Right lobe of liver (tissue), 4 donors: ENCODE results near the gene LPCAT3.

Source experiments
- POLR2A ChIP-seq: fragments of 450-650 bp; IDR thresholded peaks from one replicate; pipeline ENCODE4 v1.6.1; 2017; ENCODE audit warnings: antibody characterized with exemption, mild to moderate bottlenecking
- TF ChIP-seq, protein P1 (sequence below), 4 donors: fragments of 200-600 bp in 3 of 4; fragments of 450-650 bp in 1 of 4; IDR thresholded peaks; one replicate each; pipeline versions ENCODE4 v1.5.1 to v1.8.0; 2016 to 2022; ENCODE audit warnings: antibody characterized with exemption in 4 of 4, mild to moderate bottlenecking in 2 of 4
- donor health status: DM: no; HTN: no; CAD: no.
- donor health status: DM: no; HTN: no; CAD: no.
- donor health status: DM: no; HTN: yes; CAD: no.

DNA sequence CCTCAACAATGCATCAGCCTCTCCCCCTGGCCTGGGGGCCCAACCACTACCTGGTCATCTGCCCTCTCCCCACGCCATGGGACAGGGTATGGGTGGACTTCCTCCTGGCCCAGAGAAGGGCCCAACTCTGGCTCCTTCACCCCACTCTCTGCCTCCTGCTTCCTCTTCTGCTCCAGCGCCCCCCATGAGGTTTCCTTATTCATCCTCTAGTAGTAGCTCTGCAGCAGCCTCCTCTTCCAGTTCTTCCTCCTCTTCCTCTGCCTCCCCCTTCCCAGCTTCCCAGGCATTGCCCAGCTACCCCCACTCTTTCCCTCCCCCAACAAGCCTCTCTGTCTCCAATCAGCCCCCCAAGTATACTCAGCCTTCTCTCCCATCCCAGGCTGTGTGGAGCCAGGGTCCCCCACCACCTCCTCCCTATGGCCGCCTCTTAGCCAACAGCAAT, 82.1 kb downstream of the LPCAT3 start:
- TF ChIP-seq, protein P1, sequence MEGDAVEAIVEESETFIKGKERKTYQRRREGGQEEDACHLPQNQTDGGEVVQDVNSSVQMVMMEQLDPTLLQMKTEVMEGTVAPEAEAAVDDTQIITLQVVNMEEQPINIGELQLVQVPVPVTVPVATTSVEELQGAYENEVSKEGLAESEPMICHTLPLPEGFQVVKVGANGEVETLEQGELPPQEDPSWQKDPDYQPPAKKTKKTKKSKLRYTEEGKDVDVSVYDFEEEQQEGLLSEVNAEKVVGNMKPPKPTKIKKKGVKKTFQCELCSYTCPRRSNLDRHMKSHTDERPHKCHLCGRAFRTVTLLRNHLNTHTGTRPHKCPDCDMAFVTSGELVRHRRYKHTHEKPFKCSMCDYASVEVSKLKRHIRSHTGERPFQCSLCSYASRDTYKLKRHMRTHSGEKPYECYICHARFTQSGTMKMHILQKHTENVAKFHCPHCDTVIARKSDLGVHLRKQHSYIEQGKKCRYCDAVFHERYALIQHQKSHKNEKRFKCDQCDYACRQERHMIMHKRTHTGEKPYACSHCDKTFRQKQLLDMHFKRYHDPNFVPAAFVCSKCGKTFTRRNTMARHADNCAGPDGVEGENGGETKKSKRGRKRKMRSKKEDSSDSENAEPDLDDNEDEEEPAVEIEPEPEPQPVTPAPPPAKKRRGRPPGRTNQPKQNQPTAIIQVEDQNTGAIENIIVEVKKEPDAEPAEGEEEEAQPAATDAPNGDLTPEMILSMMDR (IDR thresholded peaks at IDR 0.05) = no peak
- no peak for TF ChIP-seq POLR2A
